B cell (primary cell): ENCODE data around the gene CEP112. TPM values are rescaled to one million over a fixed set of nuclear protein-coding genes. Genes with fewer than 3 reads are reported as not detected.

Source experiments
- ATAC-seq: fragments of 200-7000 bp; cut with Tn5 transposase; one replicate; pipeline ENCODE4 v1.10.0; 2021; ENCODE audit warnings: low read depth, mild to moderate bottlenecking, moderate number of reproducible peaks, moderate library complexity
- CTCF ChIA-PET: fragments of 350-600 bp; sonication (Branson Sonifier 250); formaldehyde crosslinking; loops from one replicate; lab custom pipeline; 2021; ENCODE audit warnings: antibody characterized with exemption, inconsistent platforms; lab: Charles Lee
- POLR2A ChIA-PET: fragments of 350-600 bp; sonication (Branson Sonifier 250); formaldehyde crosslinking; loops from one replicate; lab custom pipeline; 2021; ENCODE audit warnings: antibody characterized with exemption; lab: Charles Lee
- DNase-seq: peaks from one replicate; pipeline ENCODE4 v3.0.0; 2013
- H2AFZ ChIP-seq: 2 replicates; pipeline ENCODE4 v1.6.1; 2012; ENCODE audit warnings: mild to moderate bottlenecking, low read depth, low read length; ENCODE audit not compliant: insufficient read depth, poor library complexity, severe bottlenecking
- H3K27ac ChIP-seq, 2 donors: 1 replicate in 1 of 2; 2 replicates in 1 of 2; pipeline ENCODE4 v1.5.1; 2012 to 2013; ENCODE audit warnings: low read length in 2 of 2, mild to moderate bottlenecking in 2 of 2, moderate library complexity in 1 of 2
- H3K27me3 ChIP-seq, 4 experiments: fragments of 200-600 bp in 1 of 4; sonication (generic) in 1 of 4; replicated peaks in 1 of 4; 1 replicate in 2 of 4; 2 replicates in 2 of 4; pipeline versions ENCODE4 v1.6.1 to v1.7.0; 2013 to 2016; ENCODE audit warnings: low read length in 3 of 4, mild to moderate bottlenecking in 2 of 4, mixed read lengths in 1 of 4, moderate library complexity in 1 of 4; ENCODE audit not compliant: insufficient read depth in 4 of 4, control insufficient read depth in 3 of 4; ENCODE audit errors: control extremely low read depth in 1 of 4
- H3K36me3 ChIP-seq, 2 experiments: replicated peaks in 1 of 2; 1 replicate in 1 of 2; 2 replicates in 1 of 2; pipeline versions ENCODE4 v1.6.1 to v1.7.1; 2013; ENCODE audit warnings: low read length in 1 of 2; ENCODE audit not compliant: insufficient read depth in 2 of 2, control insufficient read depth in 1 of 2; ENCODE audit errors: control extremely low read depth in 1 of 2, extremely low read depth in 1 of 2
- H3K4me1 ChIP-seq, 2 donors: fragments of 200-600 bp in 1 of 2; sonication (generic) in 1 of 2; 1 replicate in 1 of 2; 2 replicates in 1 of 2; pipeline versions ENCODE4 v1.5.1 to v1.6.1; 2013 to 2017; ENCODE audit warnings: low read length in 2 of 2; ENCODE audit not compliant: control insufficient read depth in 2 of 2, insufficient read depth in 2 of 2
- H3K4me2 ChIP-seq: replicated peaks from 2 replicates; pipeline ENCODE3; 2012; ENCODE audit warnings: mild to moderate bottlenecking, low read depth, low read length; ENCODE audit not compliant: poor library complexity, severe bottlenecking
- H3K4me3 ChIP-seq, 5 experiments: fragments of 200-600 bp in 1 of 5; sonication (generic) in 1 of 5; 1 replicate in 3 of 5; 2 replicates in 2 of 5; pipeline versions ENCODE4 v1.5.1 to v1.7.0; 2011 to 2016; ENCODE audit warnings: low read length in 4 of 5, mild to moderate bottlenecking in 4 of 5, low read depth in 2 of 5, control low read depth in 1 of 5, moderate library complexity in 1 of 5; ENCODE audit not compliant: insufficient read depth in 1 of 5; ENCODE audit errors: control extremely low read depth in 1 of 5, extremely low read depth in 1 of 5
- H3K79me2 ChIP-seq: fragments of 200-600 bp; sonication (generic); one replicate; pipeline ENCODE4 v1.6.0; 2016; ENCODE audit warnings: low read length; ENCODE audit not compliant: control insufficient read depth, insufficient read depth
- H3K9ac ChIP-seq: fragments of 200-600 bp; sonication (generic); 2 replicates; pipeline ENCODE4 v1.6.1; 2017; ENCODE audit warnings: mild to moderate bottlenecking, low read length, moderate library complexity
- H3K9me3 ChIP-seq, 3 donors: one replicate each; pipeline versions ENCODE4 v1.6.1 to v1.7.1; 2013; ENCODE audit warnings: low read length in 2 of 3; ENCODE audit not compliant: control insufficient read depth in 2 of 3, insufficient read depth in 1 of 3; ENCODE audit errors: control extremely low read depth in 1 of 3
- H4K20me1 ChIP-seq: 2 replicates; pipeline ENCODE4 v1.6.0; 2012; ENCODE audit warnings: mild to moderate bottlenecking, low read length; ENCODE audit not compliant: insufficient read depth, control insufficient read depth, poor library complexity, severe bottlenecking
- H3K27ac Mint-ChIP-seq: one replicate; pipeline ENCODE4 v1.8.0; 2021; ENCODE audit warnings: mixed read lengths
- H3K27me3 Mint-ChIP-seq: one replicate; pipeline ENCODE4 v1.8.0; 2021; ENCODE audit warnings: mixed read lengths
- H3K4me1 Mint-ChIP-seq: one replicate; pipeline ENCODE4 v1.8.0; 2021; ENCODE audit warnings: mixed read lengths
- H3K4me3 Mint-ChIP-seq: one replicate; pipeline ENCODE4 v1.8.0; 2021; ENCODE audit warnings: mixed read lengths
- H3K9me3 Mint-ChIP-seq: one replicate; pipeline ENCODE4 v1.8.0; 2022; ENCODE audit warnings: mixed read lengths; ENCODE audit not compliant: insufficient read depth
- CTCF ChIP-seq: fragments of 200-600 bp; IDR thresholded peaks from one replicate; pipeline ENCODE4 v1.8.0; 2022; ENCODE audit warnings: antibody characterized with exemption, mild to moderate bottlenecking
- EZH2 ChIP-seq: IDR thresholded peaks from 2 replicates; pipeline ENCODE4 v1.6.1; 2012; ENCODE audit warnings: borderline replicate concordance, low read depth, mild to moderate bottlenecking, moderate library complexity, low read length; ENCODE audit not compliant: insufficient read depth, poor library complexity, severe bottlenecking
- WGBS: methylation state at CpG from one replicate; pipeline ENCODE4 v1.1.5; 2013; ENCODE audit warnings: missing lambda C conversion rate; ENCODE audit not compliant: insufficient coverage; 5-methylcytosine and 5-hydroxymethylcytosine counted together
- intact Hi-C: fragments of 100-400 bp; cut with micrococcal nuclease; formaldehyde crosslinking; loops from one replicate; pipeline ENCODE4 v1.10.0; 2022
- polyA plus RNA-seq: library from polyadenylated mRNA; depleted of rRNA; stranded (reverse); fragments of >200 nt; gene quantifications from 2 replicates; pipeline ENCODE4 v1.2.3, GENCODE V29; 2012
- total RNA-seq, 2 donors: library from RNA; stranded (reverse); fragments of 120-200 nt in 1 of 2; gene quantifications; 1 replicate in 1 of 2; 2 replicates in 1 of 2; pipeline versions ENCODE4 v1.2.3 to v1.2.4, GENCODE V29; 2013 to 2022

CEP112 gene
- total and polyA plus RNA-seq, 2 donors (not counting 1 experiment from before 2014, with no cell fraction given), result 0.57 to 4.6 TPM

- no peak overlapping the region for H2AFZ ChIP-seq
- no peak overlapping the region for H3K9ac ChIP-seq
- no peaks in the 10 kb centered on the region for H3K36me3 ChIP-seq
- H3K9me3 Mint-ChIP-seq, result no peaks in the 10 kb centered on the region
- no peak for DNase-seq
- ChIA-PET POLR2A (no interaction called here), CTCF (no interaction called here)
- no peak overlapping the region for H3K27ac Mint-ChIP-seq
- intact Hi-C loops, result no loop called here
- no CpG with 5 or more reads among the region's 2 CpGs for WGBS
- H3K4me2 ChIP-seq, result no peak overlapping the region
- H3K4me1 ChIP-seq, result no peaks in the 10 kb centered on the region
- no peak overlapping the region for H3K27ac ChIP-seq
- no peak overlapping the region for H3K4me3 Mint-ChIP-seq
- H3K27me3 ChIP-seq, result no peaks in the 10 kb centered on the region
- no peaks in the 10 kb centered on the region for H3K9me3 ChIP-seq
- H3K27me3 Mint-ChIP-seq, result no peaks in the 10 kb centered on the region
- H4K20me1 ChIP-seq, result no peaks in the 10 kb centered on the region
- no peak overlapping the region for H3K4me3 ChIP-seq
- no peaks in the 10 kb centered on the region for H3K79me2 ChIP-seq
- H3K4me1 Mint-ChIP-seq, result no peaks in the 10 kb centered on the region
- ATAC-seq, result no peak
- no peak for TF ChIP-seq EZH2
- TF ChIP-seq CTCF, result no peak
These were observed 484.2 kb downstream of the CEP112 start for GRCh38 chr17:65707780-65708179.

- no peak for ATAC-seq
- H3K79me2 ChIP-seq, result no peaks in the 10 kb centered on the region
- intact Hi-C loops, result no loop called here
- H3K27me3 ChIP-seq, result no peaks in the 10 kb centered on the region
- H2AFZ ChIP-seq, result no peak overlapping the region
- no peak overlapping the region for H3K4me3 ChIP-seq
- Mint-ChIP-seq H3K4me1 (no peaks in the 10 kb centered on the region), H3K27ac (no peak overlapping the region), H3K4me3 (no peak overlapping the region), H3K27me3 (peaks cover 13% of the 10 kb centered on the region), H3K9me3 (no peaks in the 10 kb centered on the region)
- no peak overlapping the region for H3K27ac ChIP-seq
- no peaks in the 10 kb centered on the region for H3K9me3 ChIP-seq
- H3K36me3 ChIP-seq, result no peaks in the 10 kb centered on the region
- ChIA-PET POLR2A (no interaction called here), CTCF (no interaction called here)
- no peak for DNase-seq
- no peak overlapping the region for H3K9ac ChIP-seq
- H3K4me1 ChIP-seq, result no peaks in the 10 kb centered on the region
- TF ChIP-seq CTCF, result no peak
- no peak for TF ChIP-seq EZH2
- H4K20me1 ChIP-seq, result no peaks in the 10 kb centered on the region
- WGBS, result no CpG with 5 or more reads among the region's 5 CpGs
- H3K4me2 ChIP-seq, result no peak overlapping the region
These were observed 487.2 kb downstream of the CEP112 start for GRCh38 chr17:65704731-65705130.
